GM12872 (cell line): ENCODE measurements around the gene NFATC2.

Experiments used
- TF ChIP-seq, protein P1 (sequence below): IDR thresholded peaks from 3 replicates; pipeline ENCODE4 v1.5.1; 2011; ENCODE audit warnings: low read depth, mild to moderate bottlenecking, low read length, moderate library complexity; ENCODE audit not compliant: insufficient read depth

The NFATC2 gene

DNA sequence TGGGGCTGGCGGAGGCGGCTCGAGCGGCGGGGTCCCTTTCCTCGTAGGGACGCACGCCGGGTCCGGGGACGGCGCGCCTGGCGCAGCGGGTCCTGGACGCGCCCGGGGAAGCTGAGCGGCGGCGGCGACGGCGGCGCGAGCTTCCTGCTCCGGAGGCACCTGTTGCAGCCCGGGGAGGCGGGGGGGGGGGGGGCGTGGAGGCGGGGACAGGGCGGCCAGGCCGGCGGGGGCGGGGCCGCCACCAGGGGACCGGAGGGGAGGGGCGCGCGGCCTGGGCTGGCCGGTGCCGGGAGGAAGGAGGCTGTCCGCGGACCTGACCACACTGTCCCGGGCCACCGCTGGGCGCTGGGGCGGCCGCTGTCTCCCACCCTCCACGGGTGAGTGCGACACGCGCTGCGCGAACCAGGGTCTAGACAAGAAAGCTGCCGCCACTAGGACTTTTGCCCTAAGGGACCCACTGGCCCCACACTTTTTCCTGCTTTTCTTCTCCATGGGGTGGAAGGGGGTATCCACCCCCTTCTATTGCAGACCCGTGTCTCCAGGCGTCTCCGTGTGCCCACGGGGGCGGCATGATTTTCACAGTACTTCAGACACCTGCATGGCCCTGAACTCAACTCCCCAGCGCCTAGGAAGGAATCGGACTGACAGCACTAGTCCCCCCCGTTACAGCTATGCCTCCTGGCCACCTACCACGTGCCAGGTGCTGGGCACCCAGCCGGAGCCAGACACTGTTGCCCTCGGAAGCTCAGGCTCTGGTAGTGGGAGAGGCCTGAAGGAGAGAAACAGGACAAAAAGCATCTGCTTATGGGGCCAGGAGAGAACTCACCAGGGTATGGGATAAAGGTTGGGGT, at the start of gene NFATC2:
Gene NFATC2 (minus strand): TSS at position 149 of the 851 bp plus-strand sequence. CDS start 220 bp downstream, outside the sequence.
- TF ChIP-seq, protein P1, sequence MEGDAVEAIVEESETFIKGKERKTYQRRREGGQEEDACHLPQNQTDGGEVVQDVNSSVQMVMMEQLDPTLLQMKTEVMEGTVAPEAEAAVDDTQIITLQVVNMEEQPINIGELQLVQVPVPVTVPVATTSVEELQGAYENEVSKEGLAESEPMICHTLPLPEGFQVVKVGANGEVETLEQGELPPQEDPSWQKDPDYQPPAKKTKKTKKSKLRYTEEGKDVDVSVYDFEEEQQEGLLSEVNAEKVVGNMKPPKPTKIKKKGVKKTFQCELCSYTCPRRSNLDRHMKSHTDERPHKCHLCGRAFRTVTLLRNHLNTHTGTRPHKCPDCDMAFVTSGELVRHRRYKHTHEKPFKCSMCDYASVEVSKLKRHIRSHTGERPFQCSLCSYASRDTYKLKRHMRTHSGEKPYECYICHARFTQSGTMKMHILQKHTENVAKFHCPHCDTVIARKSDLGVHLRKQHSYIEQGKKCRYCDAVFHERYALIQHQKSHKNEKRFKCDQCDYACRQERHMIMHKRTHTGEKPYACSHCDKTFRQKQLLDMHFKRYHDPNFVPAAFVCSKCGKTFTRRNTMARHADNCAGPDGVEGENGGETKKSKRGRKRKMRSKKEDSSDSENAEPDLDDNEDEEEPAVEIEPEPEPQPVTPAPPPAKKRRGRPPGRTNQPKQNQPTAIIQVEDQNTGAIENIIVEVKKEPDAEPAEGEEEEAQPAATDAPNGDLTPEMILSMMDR, result no peak

DNA sequence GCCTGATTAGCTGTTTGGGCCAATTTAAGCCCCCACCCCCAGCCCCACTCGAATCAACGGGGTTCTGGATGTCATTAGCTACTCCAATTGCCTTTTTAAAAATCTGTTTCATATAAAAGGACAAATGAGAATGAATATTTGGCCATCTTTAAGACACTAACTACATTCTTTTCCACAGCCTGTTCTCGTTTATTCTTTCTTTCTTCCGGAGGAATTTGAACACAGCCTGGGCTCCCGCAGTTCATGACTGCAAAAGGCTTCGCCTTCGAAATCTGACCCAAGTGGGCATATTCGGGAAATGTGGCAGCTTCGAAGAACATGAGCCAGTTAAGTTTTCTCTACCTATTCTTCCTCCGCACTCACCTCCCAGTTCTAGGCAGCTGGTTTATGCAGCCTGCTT, 49.4 kb upstream of the NFATC2 start:
- TF ChIP-seq, protein P1, result no peak

DNA sequence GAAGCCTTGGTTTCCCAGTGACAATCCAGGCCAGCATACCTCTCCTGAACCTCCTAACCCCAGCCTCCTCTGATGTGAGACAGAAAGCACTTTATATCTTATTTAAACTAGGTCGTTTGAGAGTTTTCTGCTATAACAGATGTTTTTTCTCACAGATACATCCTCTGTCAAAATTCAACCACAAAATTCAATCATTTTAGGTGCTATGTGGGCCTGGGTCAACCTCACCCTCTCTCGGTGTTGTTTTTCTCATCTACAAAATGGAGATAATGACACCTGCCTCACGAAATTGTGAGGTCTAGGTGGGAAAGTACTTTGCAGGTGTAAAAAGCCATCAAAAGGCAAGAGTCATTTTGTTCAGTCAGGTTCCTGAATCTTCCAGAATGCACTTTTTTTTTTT, 46.2 kb upstream of the NFATC2 start:
- TF ChIP-seq, protein P1, result no peak

DNA sequence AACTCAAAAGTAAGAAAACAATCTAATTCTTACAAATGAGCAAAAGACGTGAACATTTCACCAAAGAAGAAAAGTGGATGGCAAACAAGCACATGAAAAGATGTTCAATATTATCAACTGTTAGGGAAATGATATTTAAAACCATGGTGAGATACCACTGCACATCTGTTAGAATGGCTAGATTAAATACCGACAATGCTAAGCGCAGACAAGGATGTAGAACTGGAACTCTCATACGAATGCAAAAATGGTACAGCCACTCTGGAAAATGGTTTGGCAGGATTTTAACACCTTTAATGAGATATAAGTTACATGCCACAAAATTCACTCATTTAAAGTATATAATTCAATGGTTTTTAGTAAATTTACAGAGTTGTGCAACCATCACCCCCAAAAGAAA, 44.6 kb upstream of the NFATC2 start:
- TF ChIP-seq, protein P1, result no peak

DNA sequence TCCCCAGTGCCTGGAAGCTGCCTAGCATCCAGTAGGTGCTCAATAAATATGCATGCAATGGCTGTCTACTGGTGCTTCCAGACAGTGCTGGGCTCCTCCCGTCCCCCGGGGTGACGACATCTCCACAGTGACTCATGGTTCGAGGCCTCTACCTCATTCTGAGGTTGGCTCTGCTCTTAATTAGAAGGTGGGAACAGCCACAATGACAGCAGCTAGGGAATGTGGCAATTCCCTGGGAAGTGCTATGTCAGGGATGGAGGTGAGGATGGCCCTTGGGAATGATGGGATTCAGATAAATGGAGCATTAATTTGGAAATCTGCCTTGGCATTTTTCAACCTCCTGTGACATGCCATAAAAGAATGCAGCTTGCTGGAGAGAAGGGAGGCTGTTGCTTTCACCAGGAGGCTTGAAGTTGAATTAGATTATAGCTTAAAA, 43.5 kb upstream of the NFATC2 start:
- TF ChIP-seq, protein P1, result no peak

DNA sequence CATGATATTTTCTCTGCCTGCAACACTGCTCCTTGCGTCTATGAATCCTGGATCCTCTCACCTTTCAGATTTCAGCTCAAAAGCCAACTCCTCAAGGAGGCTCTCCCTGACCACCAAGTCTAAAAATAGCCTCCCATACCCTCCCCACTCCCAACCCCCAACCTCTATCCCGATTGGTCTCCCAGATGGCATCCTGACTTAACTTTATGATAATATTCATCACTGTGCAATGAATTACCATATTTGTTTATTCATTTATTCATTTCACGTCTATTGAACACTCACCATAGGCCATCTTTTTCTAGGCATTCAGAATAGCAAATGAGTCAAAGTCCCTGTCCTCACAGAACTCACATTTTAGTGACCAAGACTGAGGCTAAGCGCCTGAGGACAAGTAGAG, 42.6 kb upstream of the NFATC2 start:
- TF ChIP-seq, protein P1, result no peak

DNA sequence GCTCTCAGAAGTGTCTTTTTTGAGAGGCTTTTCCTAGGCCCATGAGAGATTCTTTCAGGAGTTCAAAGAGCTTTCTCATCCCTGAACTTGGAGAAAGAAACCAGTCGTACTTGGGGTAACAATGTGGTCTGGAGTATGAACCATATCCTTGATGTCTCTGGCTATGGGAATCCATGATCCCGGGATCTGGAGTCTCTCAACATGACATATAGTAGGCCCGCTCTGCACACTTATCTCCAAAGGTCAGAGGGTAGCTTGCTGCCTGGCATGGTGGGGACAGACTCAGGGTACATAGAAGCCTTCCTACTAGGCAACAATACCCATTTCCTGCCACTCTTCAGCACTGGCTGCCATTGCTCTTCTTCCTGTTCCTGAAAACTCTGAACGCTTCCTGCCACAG, 42.2 kb upstream of the NFATC2 start:
- TF ChIP-seq, protein P1, result no peak
